Ascending aorta (tissue), 2 donors: ENCODE measurements around the gene SERPINA12. TPM values are rescaled to one million over a fixed set of nuclear protein-coding genes. Genes with fewer than 3 reads are reported as not detected.
"Not testable (repeated sequence)": the region's sequence is repeated elsewhere in the genome, so short reads cannot be mapped to it uniquely, and the experiment has no call there.

Source experiments
- DNase-seq, 2 donors: peaks; one replicate each; pipeline ENCODE4 v3.0.0-alpha.2; 2019; ENCODE audit warnings: low spot score in 2 of 2
- H3K27ac ChIP-seq, 2 donors: fragments of 200-600 bp; sonication (generic); one replicate each; pipeline ENCODE4 v1.5.1; 2016 to 2017; ENCODE audit warnings: mild to moderate bottlenecking in 1 of 2
- H3K27me3 ChIP-seq: fragments of 200-600 bp; sonication (generic); one replicate; pipeline ENCODE4 v1.5.1; 2017
- H3K36me3 ChIP-seq, 2 donors: fragments of 200-600 bp; sonication (generic); one replicate each; pipeline ENCODE4 v1.5.1; 2016
- H3K4me1 ChIP-seq, 2 donors: fragments of 200-600 bp; sonication (generic); one replicate each; pipeline ENCODE4 v1.5.1; 2016 to 2017; ENCODE audit warnings: mild to moderate bottlenecking in 1 of 2
- H3K4me3 ChIP-seq, 2 donors: fragments of 200-600 bp; sonication (generic); one replicate each; pipeline ENCODE4 v1.5.1; 2016 to 2017; ENCODE audit warnings: mild to moderate bottlenecking in 1 of 2
- H3K9me3 ChIP-seq, 2 donors: fragments of 200-600 bp; sonication (generic); one replicate each; pipeline ENCODE4 v1.5.1; 2016
- intact Hi-C: fragments of 100-400 bp; cut with DNase I; formaldehyde crosslinking; loops from one replicate; pipeline ENCODE4 v1.15.1; 2023
- total RNA-seq: library from RNA; depleted of rRNA; stranded (reverse); fragments of >200 nt; gene quantifications from one replicate; pipeline ENCODE4 v1.1.0, GENCODE V29; 2016
- TF ChIP-seq, protein P1 (sequence below), 3 experiments: fragments of 200-600 bp in 2 of 3; fragments of 450-650 bp in 1 of 3; sonication (generic) in 2 of 3; IDR thresholded peaks; one replicate each; pipeline ENCODE4 v1.5.1; 2016 to 2019; ENCODE audit warnings: antibody characterized with exemption in 3 of 3, mild to moderate bottlenecking in 1 of 3, moderate library complexity in 1 of 3

The SERPINA12 gene
- total RNA-seq, 1 donor from 2014 or later = not detected

DNA sequence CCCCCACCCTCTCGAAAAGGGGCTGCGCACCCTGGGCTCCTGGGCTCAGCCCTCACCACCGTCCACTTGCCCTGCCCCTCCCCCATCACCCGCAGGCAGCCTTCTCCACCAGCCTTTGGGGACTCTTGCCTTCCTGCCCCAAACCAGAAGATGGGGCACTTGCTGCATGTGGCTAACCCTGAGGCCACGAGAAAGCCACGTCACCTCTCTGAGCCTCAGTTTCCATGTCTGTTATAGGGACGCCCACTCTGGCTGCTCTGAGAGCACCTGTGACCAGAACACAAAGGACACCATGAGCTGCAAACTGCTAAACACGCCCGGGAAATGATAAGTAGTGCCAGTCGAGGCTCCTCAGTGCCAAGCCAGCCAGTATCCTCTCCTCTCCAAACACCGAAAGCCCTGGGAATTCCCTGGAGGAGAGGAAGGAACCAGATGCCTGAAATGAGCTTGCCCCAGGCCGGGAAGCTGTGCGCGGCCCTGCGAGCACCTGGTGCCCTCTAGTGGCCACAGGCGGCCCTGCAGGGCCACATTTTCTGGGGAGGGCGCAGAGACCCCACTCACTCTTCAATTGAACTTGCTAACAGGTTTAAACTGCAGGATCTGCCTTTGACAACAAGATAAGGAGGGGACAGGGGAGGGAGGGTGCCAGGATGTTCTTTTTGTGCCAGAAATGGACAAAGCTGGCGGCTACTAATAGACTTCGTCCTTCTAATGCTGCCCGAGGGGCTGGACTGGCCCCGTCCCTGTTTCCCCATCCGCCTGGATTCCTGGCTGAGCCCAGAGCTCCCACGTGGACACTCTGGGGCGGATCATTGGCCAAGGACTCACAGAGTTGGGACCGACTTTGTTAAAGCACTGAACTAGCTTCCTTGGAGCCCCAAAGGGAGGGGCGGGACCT lies 23.1 kb downstream of the SERPINA12 start:
- DNase-seq = no peak
- Histone ChIP-seq H3K36me3 (no peaks in the 10 kb centered on the region), H3K27ac (no peak overlapping the region), H3K4me1 (peaks cover 0 to 6% of the 10 kb centered on the region in 2 donors), H3K4me3 (no peak overlapping the region), H3K9me3 (no peaks in the 10 kb centered on the region), H3K27me3 (no peaks in the 10 kb centered on the region)
- intact Hi-C loops = loop anchor here (2.0 to 10.0 kb wide), 2 partner anchors 131 to 351 kb away; no protein-coding TSS in a partner anchor
- TF ChIP-seq, protein P1, sequence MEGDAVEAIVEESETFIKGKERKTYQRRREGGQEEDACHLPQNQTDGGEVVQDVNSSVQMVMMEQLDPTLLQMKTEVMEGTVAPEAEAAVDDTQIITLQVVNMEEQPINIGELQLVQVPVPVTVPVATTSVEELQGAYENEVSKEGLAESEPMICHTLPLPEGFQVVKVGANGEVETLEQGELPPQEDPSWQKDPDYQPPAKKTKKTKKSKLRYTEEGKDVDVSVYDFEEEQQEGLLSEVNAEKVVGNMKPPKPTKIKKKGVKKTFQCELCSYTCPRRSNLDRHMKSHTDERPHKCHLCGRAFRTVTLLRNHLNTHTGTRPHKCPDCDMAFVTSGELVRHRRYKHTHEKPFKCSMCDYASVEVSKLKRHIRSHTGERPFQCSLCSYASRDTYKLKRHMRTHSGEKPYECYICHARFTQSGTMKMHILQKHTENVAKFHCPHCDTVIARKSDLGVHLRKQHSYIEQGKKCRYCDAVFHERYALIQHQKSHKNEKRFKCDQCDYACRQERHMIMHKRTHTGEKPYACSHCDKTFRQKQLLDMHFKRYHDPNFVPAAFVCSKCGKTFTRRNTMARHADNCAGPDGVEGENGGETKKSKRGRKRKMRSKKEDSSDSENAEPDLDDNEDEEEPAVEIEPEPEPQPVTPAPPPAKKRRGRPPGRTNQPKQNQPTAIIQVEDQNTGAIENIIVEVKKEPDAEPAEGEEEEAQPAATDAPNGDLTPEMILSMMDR (IDR thresholded peaks at IDR 0.05) = peak; percentile 82 to 99 (median 87)

DNA sequence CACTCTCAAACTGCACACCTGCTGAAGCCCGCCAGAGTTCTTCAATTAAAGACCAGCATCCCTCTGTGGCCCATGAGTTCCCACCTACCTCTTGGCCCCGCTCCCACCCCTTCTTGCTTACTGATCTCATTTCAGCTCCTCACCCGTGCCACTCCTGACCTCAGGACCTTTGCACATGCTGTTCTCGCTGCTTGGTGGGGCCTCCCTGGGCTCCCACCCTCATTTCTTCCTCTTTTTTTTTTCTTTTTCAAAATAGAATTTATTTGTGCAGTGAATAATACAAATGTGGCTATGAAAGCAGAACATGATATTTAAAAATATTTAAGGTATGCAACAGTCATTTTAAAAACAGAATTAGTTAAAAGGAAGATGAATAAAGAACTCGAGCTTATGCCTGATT lies 24.8 kb downstream of the SERPINA12 start:
- intact Hi-C loops = loop anchor here (10.0 kb wide), 1 partner anchor 350 kb away; no protein-coding TSS in a partner anchor
- peaks cover 0 to 6% of the 10 kb centered on the region in 2 donors for H3K4me1 ChIP-seq
- TF ChIP-seq, protein P1 (IDR thresholded peaks at IDR 0.05) = no peak
- peaks cover 0 to under 1% of the 10 kb centered on the region in 2 donors for H3K9me3 ChIP-seq
- H3K36me3 ChIP-seq = no peaks in the 10 kb centered on the region
- H3K4me3 ChIP-seq = no peak overlapping the region
- no peak overlapping the region for H3K27ac ChIP-seq
- DNase-seq = no peak
- no peaks in the 10 kb centered on the region for H3K27me3 ChIP-seq

DNA sequence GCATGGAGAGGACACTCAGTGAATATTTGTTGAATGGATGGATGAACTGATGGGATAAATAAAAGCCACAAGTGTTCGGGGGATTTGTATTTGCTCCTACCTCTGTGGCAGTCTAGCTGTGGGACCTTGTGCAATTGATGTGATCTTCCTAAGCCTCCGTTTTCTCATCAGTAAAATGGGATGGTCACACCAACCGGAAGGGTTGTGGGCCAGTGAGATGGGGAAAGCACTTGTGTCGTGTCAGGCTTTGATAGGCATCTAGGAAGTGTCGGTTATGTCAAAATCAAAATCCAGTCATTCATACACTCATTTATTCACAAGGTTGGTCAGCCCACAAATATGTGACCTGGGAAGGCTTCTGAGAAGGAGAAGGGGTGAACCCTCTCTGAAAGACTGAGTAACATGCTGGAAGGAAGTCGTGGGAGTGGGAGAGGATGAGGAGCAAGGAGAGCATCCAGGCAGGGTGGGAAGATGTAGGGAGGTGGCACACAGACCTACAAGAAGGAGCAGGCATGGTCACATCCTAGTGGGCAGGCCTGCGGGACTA lies 25.5 kb downstream of the SERPINA12 start:
- peaks cover 0 to 5% of the 10 kb centered on the region in 2 donors for H3K9me3 ChIP-seq
- H3K27ac ChIP-seq = no peak overlapping the region
- no peak overlapping the region for H3K4me3 ChIP-seq
- TF ChIP-seq, protein P1 (IDR thresholded peaks at IDR 0.05) = no peak
- DNase-seq = no peak
- H3K27me3 ChIP-seq = no peaks in the 10 kb centered on the region
- H3K4me1 ChIP-seq = peaks cover 0 to 6% of the 10 kb centered on the region in 2 donors
- intact Hi-C loops = loop anchor here (10.0 kb wide), 1 partner anchor 349 kb away; no protein-coding TSS in a partner anchor
- no peaks in the 10 kb centered on the region for H3K36me3 ChIP-seq

DNA sequence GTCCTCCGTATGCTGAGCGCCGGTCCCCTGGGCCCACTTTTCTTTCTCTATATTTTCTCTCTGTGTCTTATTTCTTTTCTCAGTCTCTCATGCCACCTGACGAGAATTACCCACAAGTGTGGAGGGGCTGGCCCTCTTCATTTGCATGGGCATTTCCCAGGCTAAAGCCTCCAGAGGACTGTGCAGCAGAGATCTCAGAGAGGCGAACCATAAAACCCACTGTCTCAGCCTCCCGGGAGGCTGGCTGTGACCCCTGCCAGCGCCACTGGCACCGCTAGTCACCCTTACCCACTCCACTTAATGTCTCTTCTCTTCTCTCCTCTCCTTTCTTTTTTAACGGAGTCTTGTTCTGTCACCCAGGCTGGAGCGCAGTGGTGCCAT lies 26.2 kb downstream of the SERPINA12 start:
- Histone ChIP-seq H3K4me1 (peaks cover 0 to 6% of the 10 kb centered on the region in 2 donors), H3K27ac (no peak overlapping the region), H3K36me3 (no peaks in the 10 kb centered on the region), H3K9me3 (peaks cover 0 to 5% of the 10 kb centered on the region in 2 donors), H3K4me3 (no peak overlapping the region), H3K27me3 (no peaks in the 10 kb centered on the region)
- intact Hi-C loops = loop anchor here (10.0 kb wide), 1 partner anchor 348 kb away; no protein-coding TSS in a partner anchor
- no peak for DNase-seq
- TF ChIP-seq, protein P1 (IDR thresholded peaks at IDR 0.05) = no peak

DNA sequence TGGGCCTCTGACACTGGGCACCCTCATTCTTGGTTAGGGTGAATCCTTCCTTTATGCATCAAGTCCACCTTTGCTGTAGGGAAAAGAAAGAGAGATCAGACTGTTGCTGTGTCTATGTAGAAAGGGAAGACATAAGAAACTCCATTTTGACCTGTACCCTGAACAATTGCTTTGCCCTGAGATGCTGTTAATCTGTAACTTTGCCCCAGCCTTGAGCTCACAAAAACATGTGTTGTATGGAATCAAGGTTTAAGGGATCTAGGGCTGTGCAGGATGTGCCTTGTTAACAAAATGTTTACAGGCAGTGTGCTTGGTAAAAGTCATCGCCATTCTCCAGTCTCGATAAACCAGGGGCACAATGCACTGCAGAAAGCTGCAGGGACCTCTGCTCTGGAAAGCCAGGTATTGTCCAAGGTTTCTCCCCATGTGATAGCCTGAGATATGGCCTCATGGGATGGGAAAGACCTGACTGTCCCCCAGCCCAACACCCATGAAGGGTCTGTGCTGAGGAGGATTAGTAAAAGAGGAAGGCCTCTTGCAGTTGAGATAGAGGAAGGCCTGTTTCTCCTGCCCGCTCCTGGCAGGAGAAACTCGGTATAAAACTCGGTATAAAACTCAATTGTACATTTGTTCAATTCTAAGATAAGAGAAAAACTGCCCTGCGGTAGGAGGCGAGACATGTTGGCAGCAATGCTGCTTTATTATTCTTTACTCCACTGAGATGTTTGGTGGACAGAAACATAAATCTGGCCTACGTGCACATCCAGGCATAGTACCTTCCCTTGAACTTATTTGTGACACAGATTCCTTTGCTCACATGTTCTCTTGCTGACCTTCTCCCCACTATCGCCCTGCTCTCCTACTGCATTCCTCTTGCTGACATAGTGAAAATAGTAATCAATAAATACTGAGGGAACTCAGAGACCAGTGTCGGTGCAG lies 26.9 kb downstream of the SERPINA12 start:
- H3K36me3 ChIP-seq, H3K27me3 ChIP-seq, DNase-seq, H3K9me3 ChIP-seq, H3K27ac ChIP-seq, H3K4me1 ChIP-seq, H3K4me3 ChIP-seq: not testable (repeated sequence)
- intact Hi-C loops = loop anchor here (10.0 kb wide), 1 partner anchor 348 kb away; no protein-coding TSS in a partner anchor
